AML-193 (cell line): ENCODE data around the gene ITPR1.
A peak's percentile ranks its signal among the peaks of the same experiment; 100 is the strongest.

Source experiments
- DNase-seq, 2 experiments: peaks; one replicate each; lab custom pipeline; 2025; lab: John Stamatoyannopoulos, UW

Gene ITPR1

GRCh38 chr3:4814305-4814903 is 321.3 kb downstream of the ITPR1 start:
- DNase-seq = no peak

- DNase-seq = no peak
Measured at GRCh38 chr3:4814904-4815574, 321.9 kb downstream of the ITPR1 start.

GRCh38 chr3:4816306-4816705 is 323.2 kb downstream of the ITPR1 start:
- no peak for DNase-seq

- no peak for DNase-seq
Measured at GRCh38 chr3:4816718-4817117, 323.6 kb downstream of the ITPR1 start.

- DNase-seq = no peak
Measured at GRCh38 chr3:4817128-4817527, 324.0 kb downstream of the ITPR1 start.

GRCh38 chr3:4818164-4818563 is 325.0 kb downstream of the ITPR1 start:
- DNase-seq = no peak

- DNase-seq = no peak
Measured at GRCh38 chr3:4818986-4819693, 326.0 kb downstream of the ITPR1 start.

- DNase-seq = no peak
Measured at GRCh38 chr3:4819746-4820145, 326.6 kb downstream of the ITPR1 start.

GRCh38 chr3:4820296-4821121 is 327.4 kb downstream of the ITPR1 start:
- no peak for DNase-seq

GRCh38 chr3:4821338-4821737 is 328.2 kb downstream of the ITPR1 start:
- no peak for DNase-seq

- DNase-seq = no peak
Measured at GRCh38 chr3:4821975-4822374, 328.8 kb downstream of the ITPR1 start.

GRCh38 chr3:4822568-4822967 is 329.4 kb downstream of the ITPR1 start:
- DNase-seq = no peak

GRCh38 chr3:4823385-4823784 is 330.2 kb downstream of the ITPR1 start:
- no peak for DNase-seq

GRCh38 chr3:4823986-4824925 is 331.1 kb downstream of the ITPR1 start:
- no peak for DNase-seq

- DNase-seq = no peak
Measured at GRCh38 chr3:4824926-4825325, 331.8 kb downstream of the ITPR1 start.

GRCh38 chr3:4825436-4826236 is 332.5 kb downstream of the ITPR1 start:
- no peak for DNase-seq

GRCh38 chr3:4826237-4827100 is 333.3 kb downstream of the ITPR1 start:
- no peak for DNase-seq

GRCh38 chr3:4827767-4828166 is 334.6 kb downstream of the ITPR1 start:
- DNase-seq = peak; percentile 21 to 22

- peak; percentile 33 to 60 for DNase-seq
Measured at GRCh38 chr3:4828279-4829030, 335.3 kb downstream of the ITPR1 start.
